Measurements from ENCODE around the gene ENTR1.

Gene ENTR1

GRCh38 chr9:136374183-136374575 is 36.2 kb downstream of the ENTR1 start:
- TF ChIP-seq, protein P1, sequence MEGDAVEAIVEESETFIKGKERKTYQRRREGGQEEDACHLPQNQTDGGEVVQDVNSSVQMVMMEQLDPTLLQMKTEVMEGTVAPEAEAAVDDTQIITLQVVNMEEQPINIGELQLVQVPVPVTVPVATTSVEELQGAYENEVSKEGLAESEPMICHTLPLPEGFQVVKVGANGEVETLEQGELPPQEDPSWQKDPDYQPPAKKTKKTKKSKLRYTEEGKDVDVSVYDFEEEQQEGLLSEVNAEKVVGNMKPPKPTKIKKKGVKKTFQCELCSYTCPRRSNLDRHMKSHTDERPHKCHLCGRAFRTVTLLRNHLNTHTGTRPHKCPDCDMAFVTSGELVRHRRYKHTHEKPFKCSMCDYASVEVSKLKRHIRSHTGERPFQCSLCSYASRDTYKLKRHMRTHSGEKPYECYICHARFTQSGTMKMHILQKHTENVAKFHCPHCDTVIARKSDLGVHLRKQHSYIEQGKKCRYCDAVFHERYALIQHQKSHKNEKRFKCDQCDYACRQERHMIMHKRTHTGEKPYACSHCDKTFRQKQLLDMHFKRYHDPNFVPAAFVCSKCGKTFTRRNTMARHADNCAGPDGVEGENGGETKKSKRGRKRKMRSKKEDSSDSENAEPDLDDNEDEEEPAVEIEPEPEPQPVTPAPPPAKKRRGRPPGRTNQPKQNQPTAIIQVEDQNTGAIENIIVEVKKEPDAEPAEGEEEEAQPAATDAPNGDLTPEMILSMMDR (conservative IDR thresholded peaks at IDR 0.05; ENCODE audit: low read length): no peak
- H3K4me3 ChIP-seq (ENCODE audit: low read length): no peak overlapping the region
- DNase-seq (ENCODE audit: low read depth): no peak

DNA sequence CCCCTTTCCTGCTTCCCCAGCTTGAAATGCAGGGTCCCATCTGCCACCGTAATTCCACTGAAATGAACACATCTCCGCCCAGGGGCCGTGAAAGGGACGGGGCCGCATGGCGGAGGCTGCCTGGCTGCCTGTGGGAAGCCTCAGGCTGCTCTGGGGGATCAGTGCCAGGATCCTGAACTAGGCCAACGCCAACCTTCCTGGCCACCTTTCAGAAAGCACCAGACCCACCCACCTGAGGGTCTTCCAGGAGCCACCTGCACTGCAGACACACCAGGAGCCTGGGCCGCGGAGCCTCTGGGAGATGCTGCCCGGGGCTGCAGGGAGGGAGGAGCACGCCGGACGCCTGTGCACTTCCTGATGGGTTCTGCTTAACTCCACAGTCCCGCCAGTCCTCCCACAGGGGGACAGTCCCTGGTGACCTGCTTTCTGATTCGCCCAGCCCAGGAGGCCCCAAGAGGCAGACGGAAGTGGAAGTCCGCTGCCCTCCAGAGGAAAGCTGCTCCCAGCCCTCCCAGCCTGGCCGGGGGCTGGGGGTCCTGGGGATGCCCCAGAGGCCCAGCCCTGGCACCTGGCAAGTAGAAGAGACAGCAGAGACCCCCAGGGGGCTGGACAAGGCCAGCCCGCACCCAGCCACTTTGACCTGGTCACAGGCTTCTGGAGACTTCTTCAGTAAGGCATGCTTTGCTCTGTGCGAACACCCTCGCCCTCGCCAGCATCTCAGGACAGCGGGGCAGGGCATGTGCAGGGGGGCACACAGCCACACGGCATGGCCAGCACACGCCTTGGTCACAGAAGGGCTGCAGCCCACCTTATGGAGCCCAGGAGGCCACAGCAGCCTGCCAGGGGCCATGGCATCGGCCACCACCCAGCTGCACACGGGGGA is 36.9 kb downstream of the ENTR1 start, which contains the start of gene CARD9:
Gene CARD9 (minus strand): TSS at position 370 of the 883 bp plus-strand sequence. CDS start 1,591 bp downstream, outside the sequence.
- DNase-seq (ENCODE audit: low read depth): no peak
- TF ChIP-seq, protein P1 (conservative IDR thresholded peaks at IDR 0.05; ENCODE audit: low read length): no peak
- peak within 1 kb of the TSS; percentile 31 for H3K4me3 ChIP-seq (ENCODE audit: low read length)

DNA sequence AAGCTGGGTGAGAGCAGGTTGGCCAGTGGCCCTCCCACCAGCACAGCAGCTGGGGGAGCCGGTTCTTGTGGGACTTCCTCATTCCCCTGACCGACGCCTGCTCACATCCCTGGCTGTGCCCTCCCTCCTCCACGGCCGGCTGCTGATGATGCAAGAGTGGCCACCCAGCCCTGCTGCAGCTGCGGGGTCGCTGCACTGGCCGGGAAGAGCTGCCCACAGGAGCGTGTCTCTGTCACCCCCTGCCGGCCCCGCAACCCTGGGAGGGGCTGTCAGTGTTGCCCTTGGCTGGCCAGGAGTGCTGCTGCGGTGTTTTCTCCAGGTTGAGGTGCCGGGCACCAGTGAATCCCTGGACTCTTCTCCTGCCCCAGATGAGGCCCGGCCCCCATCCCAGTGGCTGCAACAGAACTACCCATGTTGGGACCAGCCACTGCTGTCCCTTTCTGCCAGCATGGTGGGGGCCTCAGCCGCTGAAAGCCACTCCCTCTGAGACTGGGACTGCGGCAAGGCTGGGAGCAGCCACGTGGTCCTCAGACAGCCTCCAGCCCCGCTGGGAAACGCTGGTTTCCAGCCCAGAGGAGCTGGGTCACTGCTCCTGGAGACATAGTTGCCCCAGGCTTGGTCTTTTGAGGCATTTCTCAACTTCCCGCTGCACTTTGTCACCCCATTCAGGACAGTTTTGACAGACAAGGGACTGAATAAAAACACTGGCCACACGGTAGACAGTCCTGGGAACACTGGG is 37.7 kb downstream of the ENTR1 start:
- DNase-seq (ENCODE audit: low read depth): peak; percentile 81
- peak overlapping the region; percentile 31 for H3K4me3 ChIP-seq (ENCODE audit: low read length)
- TF ChIP-seq, protein P1 (conservative IDR thresholded peaks at IDR 0.05; ENCODE audit: low read length): peak; percentile 26

GRCh38 chr9:136372006-136372405 is 38.4 kb downstream of the ENTR1 start:
- TF ChIP-seq, protein P1 (conservative IDR thresholded peaks at IDR 0.05; ENCODE audit: low read length): no peak
- no peak for DNase-seq (ENCODE audit: low read depth)
- H3K4me3 ChIP-seq (ENCODE audit: low read length): no peak overlapping the region

DNA sequence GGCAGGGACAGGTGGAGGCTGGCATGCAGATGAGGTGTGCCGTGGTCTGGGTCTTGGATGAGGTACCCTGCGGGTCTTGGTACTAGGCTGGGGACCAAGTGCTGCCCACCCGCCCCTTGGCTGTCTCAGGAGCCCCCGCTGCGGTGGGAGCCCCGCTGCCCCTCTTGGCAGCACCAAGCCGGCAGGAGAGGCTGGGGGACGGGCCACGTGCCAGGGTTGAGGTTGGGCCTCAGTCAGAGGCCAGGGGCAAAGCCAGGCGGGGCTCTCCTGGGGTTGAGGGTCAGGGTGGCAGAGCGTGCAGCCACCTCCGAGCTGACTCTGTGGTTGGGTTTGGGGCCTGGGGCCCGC is 38.9 kb downstream of the ENTR1 start:
- no peak for DNase-seq (ENCODE audit: low read depth)
- no peak overlapping the region for H3K4me3 ChIP-seq (ENCODE audit: low read length)
- TF ChIP-seq, protein P1 (conservative IDR thresholded peaks at IDR 0.05; ENCODE audit: low read length): no peak

DNA sequence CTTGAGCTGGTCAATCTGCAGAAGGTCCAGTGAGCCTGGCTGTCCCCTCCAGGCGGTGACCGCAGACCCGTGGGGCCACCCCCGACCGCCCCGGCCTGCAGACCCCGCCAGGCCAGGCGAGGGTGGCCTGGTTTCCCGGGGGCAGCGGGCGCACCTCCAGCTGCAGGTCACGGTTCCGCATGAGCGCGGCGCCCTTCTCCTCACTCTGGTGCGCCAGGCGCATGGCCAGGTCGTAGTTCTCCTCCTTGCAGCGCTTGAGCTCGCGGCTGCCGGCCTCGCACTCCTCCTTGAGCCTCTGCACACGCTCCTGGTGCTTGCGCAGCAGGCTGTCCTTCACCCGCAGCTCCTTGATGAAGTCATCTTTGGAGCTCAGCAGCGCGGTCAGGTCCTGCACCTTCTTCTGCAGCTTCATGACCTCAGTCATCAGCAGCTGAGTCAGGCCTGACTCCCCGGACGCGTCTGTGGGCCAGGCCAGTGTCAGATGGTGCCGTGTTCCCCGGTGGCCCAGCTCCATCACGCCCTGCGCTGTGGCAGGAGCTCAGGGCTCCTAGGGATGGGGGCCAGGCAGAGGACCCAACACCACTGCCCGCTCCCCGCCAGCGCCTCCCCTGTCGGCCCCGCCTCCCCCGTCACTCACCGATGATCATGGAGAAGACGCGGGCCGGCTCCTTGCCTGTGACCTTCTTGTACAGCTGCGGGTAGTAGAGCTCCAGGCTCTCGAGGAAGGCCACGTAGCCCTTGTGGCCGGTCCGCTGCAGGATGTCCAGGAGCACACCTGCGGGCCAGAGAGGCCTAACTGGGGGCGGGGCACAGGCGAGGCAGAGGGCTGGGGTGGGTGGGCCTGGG is 39.5 kb downstream of the ENTR1 start:
- no peak for DNase-seq (ENCODE audit: low read depth)
- TF ChIP-seq, protein P1 (conservative IDR thresholded peaks at IDR 0.05; ENCODE audit: low read length): no peak
- no peak overlapping the region for H3K4me3 ChIP-seq (ENCODE audit: low read length)

Measured in AG10803 (cell line).